HG02885 (cell line): Measurements from ENCODE around the gene GPX3.

Experiments used
- ATAC-seq: cut with Tn5 transposase; IDR thresholded peaks from one replicate; pipeline ENCODE4 v1.9.1; 2021; ENCODE audit warnings: mild to moderate bottlenecking; ENCODE audit not compliant: unreplicated experiment, poor library complexity

GPX3 gene

DNA sequence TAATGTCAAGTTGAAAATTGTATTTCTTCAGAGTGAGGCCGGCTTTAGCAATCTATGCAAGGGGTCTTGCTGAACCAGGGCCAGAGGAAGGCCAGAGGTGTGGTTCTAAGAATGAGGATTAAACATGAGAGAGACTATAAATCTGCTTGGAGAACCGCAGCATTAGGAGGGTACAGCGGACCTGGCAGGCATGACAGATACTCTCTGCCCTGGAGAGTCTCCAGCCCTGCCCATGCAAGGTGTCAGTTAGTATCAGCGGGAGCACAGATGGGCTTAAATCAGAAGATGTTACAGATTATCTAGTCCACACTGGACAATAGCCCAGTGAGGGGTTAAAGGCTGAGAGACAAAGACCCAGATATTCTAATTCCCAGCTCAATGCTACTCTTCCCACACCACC, 11.5 kb upstream of the GPX3 start:
- no peak for ATAC-seq

DNA sequence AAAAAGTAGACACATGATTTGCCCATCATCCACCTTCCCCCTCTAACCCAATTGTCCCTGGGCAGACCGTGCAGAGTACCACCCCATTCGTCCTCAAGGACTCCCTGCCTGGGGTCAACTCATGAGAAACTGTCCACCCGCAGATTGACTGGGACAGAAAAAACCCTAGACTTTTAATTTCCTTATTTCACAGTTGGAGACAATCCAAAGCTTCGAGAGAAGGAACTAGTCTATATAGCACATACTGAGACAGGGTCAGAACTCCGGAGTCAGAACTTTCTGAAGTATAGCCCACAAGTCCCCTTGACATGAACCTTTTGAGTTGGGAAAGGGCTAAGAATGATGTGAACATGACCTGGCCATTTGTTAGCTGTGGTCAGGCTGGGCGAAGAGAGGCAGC, 7.5 kb upstream of the GPX3 start:
- ATAC-seq, result no peak

DNA sequence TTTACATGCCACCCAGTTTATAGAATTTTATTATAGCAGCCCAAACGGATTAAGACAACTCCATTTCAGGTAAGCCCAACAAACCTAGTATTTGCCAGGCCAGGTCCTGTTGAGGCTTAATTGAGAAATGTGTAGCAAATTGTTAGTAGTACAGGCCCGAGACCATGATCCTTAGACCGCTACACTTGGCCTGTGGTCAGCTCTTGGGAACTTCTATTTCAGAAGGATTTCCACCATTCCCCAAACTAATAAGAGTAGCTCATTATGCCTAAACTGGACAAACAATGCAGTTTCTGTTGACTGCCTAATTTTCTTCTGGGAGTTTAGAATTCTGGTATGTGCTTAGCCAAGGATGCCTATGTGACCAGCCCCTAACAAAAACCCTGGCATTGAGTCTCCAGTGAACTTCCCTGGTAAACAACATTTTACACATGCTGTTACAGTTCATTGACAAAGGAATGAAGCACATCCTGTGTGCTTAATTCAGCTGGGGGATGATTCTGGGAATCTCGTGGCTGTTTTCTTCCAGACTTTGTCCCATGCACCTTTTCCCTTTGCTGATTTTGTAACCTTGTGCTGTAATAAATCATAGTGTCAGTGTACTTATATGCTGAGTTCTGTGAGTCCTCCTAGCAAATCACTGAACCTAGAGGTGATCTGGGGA, 5.6 kb upstream of the GPX3 start:
- no peak for ATAC-seq

DNA sequence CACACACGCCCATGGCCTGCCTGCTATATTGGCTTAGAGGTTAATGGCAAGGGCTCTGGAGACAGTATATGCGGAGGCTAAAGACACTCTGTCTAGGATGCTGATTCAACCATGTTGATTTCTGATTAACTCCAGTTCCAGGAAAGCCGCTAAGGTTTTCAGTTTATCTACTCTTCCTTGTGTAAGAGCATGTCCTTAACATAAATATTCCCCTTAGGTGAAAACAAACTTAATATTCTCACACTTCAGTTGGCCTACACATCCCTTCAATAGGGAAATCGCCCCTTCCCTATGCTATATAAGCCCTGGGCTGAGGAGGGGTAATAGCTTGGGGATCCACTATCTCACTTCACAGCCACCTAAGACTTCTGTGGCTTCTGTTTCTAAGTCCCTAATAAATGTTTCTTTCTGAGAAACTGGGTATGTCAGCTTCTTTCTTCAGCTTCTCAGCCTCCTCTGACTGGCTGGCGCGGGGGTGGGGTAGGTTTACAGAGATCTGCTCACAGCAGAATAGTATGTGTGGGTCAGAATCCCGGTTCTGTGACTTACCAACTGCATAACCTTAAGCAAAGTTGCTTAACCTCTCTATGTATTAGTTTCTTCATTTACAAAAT, 4.3 kb upstream of the GPX3 start:
- ATAC-seq, result no peak

DNA sequence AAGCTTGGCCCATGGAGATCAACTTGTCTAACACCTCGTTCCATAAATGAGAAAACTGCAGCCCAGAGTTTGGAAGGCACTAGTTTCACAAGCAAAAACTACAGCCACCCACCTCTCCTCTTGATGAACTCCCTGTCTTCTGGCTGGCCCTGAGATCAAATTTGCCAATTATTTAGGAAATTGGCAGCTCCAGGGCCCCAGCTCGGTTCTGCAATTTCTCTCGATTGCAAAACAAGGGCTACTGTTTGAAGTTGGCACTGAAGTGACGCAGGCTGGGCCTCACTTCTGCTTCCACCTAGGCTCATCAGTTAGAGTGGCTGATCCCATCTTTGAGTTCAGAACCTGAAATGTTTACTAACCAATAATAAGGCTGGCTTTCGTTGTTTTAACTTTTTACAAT, 3.7 kb upstream of the GPX3 start:
- no peak for ATAC-seq

DNA sequence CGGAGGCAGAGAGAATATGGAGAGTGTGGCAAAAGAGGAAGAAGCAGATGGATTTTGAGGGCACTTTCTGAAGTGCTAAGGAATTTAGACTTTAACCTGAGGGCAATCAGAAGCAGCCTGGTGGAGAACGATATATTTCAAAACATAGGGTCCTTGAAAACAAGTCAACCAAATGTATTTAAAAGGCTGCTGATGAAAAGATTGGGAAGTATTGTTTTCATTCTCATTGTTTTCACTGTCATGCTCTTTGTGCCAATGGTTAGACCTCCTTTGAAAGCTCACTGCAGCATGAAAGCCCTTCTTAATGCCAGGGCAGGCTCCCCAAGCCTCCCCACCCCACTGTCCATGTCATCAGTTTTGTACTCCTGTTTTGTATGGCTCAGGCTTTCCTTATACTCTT, 2.5 kb upstream of the GPX3 start:
- no peak for ATAC-seq

DNA sequence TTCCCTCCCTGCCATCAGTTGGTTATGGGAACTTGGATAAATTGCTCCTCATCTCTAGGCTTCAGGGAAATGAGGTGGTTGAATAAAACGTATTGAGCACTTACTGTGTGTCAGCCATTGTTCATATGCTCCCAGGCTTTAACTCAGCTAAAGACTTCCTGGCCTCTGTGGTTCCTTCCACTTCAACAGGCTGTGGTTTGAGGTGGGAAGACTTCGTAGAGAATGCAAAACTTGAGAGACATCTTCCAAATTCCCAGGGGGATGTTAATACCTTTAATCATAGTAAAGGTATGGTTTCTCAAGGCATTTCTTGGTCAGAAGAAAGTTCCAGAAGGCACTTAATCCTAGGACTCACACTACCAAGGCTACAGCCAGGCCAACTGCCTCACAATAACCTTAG, 1.5 kb upstream of the GPX3 start:
- ATAC-seq, result no peak

DNA sequence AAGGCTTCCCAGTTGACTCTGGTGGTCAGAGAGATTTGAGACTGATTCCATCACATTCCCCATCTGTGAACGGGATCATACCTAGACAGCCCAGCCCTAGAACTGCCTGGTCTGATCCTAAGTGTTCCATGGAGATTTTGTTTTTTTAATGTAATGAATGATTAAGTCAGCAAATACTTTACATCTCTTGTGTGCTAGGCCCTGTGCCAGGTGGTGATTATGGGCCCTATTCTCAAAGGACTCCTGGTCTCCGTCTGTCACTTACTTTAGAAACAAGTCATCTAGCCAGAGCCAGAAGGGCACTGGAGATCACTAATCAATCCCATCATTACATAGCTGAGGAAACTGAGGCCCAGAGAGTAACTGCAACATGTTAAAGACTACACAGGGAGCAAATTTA, 1.1 kb upstream of the GPX3 start:
- no peak for ATAC-seq

DNA sequence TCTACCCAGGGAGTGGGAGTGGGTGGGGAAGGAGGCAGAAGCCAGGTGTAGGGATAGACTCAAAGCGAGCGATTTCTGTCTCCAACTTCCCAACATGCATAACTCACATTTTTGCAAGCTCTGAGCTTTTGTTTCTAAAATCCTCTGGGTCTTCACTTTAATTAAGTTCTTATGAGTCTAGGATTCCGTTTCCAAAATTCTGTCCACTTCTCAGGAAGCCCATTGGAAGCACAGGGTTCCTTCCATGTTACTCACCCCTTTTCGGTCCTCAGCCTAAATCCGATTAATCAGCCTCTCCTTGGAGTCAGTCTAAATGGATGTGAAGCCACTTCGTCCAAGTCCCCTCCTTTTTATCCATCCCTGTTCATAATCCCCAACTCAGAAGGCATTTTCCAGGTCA, 1.4 kb downstream of the GPX3 start:
- no peak for ATAC-seq

DNA sequence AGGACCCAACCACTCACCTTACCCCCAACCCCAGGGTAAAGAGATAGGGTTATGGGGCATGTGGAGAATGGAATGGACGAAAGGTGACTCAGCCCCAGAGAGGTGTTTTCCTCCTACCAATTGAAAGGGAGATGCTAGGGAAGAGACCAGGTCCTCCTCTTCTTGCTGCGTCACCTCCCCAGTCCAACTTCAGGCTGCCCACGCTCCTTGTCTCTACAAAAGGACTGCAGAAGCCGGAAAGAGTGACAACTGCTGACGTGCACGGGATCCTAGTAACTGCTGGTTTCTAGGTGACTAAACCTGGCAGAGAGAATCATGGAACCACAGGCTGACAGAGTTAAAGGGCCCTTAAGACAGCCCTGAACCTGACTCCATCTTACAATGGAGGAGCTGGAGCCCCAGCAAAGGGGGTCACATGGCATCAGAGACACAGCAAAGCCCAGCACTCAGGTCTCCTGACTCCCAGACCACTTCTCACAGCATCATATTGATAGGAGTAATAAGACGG, 2.2 kb downstream of the GPX3 start:
- no peak for ATAC-seq

DNA sequence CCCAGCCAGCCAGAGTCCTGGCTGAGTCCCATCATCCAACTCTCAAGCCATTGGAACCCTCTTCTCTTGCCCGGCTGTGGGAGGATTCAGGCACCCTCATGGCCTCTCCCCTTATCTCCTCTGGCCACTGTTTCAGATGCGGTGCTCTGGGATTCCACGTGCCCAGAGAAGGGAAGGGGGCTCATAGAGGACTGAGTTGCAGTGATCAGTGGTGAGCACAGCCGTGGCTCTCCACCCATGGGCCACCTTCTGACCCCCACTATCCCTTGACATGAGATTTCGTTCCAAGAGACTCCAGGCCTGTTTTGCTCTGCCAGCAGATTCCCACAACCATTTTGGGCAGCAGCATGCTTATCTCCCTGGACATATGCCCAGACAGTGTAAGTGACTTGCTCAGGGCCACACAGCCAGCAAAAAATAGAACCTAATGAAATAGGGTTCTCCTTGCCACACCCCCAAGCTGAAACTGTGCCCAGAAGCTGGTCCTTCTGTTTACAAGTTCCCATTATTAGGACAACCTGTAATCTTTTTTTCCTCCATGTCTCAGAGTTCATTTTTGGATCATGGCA, 2.7 kb downstream of the GPX3 start:
- no peak for ATAC-seq

DNA sequence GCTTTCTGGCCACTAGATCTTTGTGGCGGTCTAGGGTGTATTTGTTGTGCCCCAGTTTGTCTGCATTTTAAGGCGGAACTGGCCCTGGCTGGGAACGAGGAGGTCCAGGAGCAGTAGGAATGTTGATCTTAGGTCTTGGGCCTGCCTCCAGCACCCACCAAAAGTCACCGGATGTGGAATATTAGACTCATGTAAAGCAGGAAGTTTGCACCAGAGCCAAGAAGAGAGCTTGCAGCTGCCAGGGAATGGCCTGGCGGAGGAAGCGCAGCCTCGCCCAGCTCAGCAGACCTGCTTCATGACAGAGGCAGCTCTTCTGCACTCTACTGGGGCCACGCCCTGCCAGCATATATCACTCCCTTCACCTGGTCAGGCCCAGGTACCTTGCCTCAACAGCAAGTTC, 3.3 kb downstream of the GPX3 start:
- no peak for ATAC-seq

DNA sequence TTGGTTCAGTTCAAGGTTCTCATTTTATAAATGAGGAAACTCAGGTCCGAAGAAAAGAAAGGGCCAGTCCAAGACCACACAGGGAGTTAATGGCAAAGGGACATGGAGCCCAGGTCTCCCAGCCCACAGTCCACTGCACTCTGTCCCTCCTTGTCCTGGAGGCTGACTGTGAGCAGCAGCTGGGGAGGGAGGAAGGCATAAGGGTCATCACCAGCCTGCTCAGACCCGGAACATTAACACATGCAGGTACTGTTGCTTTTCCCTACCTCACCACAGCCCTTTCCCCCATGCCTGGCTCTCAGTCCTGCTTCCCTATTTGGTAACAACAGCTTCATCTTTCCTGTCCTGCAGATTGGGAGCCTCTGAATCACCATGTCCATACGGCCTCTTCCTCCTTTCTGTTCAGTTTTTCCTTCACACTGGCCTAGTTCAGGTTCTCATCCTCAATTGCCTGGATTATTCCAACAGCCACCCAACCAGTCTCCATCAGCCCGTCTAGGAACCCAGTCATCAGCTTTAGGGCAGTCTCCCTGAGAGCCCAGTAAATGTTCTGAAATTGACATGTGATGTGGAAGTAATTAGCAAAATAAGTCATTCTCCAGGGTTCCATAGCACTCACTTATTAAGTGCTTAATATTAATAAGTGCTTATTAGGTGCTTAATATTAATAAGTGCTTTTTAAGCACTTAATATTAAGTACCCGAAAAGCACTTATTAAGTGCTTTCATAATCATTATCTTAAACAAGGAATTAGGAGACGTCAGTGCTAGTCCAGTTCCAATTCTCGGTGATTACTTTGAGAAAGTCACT, 4.3 kb downstream of the GPX3 start:
- no peak for ATAC-seq

DNA sequence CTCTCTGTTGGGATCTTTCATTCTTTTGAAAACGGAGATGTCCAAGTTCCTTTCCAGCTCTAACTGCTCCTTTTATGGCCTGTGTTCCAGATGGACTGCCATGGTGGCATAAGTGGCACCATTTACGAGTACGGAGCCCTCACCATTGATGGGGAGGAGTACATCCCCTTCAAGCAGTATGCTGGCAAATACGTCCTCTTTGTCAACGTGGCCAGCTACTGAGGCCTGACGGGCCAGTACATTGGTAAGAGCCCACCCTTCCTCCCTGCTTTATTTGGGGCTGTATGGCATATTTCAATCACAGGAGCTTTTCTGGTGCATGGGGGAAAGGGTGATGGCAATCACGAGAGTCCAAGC, 4.8 kb downstream of the GPX3 start:
- no peak for ATAC-seq

DNA sequence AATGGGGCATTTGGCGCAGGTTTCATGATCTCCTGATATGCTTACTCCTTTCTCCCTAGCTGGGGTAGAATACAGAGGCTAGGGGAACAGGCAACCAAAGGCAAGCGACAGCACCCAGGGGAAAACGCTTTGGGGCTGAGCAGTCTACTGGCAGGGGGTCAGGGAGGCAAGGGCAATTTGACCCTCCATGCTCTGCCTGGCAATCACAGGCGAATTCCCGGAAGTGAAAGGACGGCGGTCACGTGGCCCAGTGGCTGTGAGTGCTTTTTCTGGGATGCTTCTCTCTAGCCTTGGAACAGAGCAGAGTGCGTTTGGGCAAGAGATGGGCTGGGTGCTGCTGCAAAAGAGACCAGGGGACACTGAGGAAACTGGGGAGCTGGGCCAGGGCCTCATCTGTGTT, 5.7 kb downstream of the GPX3 start:
- no peak for ATAC-seq

DNA sequence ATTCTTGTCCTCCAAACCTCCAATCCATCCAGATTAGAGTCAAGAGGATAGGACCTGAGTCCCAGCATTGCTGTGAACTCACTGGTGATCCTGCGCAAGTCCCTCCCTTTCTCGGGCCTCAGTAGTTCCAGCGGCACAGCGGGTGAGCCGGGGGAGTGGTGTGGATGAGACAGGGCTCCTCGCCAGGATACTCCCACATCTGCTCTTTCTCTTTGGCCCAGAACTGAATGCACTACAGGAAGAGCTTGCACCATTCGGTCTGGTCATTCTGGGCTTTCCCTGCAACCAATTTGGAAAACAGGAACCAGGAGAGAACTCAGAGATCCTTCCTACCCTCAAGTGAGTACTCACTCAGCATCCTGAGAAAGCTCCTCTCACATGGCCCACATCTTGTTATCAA, 6.3 kb downstream of the GPX3 start:
- ATAC-seq, result no peak

DNA sequence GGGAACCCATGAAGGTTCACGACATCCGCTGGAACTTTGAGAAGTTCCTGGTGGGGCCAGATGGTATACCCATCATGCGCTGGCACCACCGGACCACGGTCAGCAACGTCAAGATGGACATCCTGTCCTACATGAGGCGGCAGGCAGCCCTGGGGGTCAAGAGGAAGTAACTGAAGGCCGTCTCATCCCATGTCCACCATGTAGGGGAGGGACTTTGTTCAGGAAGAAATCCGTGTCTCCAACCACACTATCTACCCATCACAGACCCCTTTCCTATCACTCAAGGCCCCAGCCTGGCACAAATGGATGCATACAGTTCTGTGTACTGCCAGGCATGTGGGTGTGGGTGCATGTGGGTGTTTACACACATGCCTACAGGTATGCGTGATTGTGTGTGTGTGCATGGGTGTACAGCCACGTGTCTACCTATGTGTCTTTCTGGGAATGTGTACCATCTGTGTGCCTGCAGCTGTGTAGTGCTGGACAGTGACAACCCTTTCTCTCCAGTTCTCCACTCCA, 7.6 kb downstream of the GPX3 start:
- ATAC-seq, result no peak

DNA sequence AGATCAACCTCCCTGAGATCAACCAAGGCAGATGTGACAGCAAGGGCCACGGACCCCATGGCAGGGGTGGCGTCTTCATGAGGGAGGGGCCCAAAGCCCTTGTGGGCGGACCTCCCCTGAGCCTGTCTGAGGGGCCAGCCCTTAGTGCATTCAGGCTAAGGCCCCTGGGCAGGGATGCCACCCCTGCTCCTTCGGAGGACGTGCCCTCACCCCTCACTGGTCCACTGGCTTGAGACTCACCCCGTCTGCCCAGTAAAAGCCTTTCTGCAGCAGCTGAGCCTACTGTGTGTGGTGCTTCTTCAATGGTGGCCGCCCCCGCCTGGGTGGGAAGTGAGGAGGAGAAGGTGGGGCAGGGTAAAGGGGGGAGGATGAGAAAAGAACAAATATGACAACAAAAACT, 8.3 kb downstream of the GPX3 start:
- no peak for ATAC-seq

DNA sequence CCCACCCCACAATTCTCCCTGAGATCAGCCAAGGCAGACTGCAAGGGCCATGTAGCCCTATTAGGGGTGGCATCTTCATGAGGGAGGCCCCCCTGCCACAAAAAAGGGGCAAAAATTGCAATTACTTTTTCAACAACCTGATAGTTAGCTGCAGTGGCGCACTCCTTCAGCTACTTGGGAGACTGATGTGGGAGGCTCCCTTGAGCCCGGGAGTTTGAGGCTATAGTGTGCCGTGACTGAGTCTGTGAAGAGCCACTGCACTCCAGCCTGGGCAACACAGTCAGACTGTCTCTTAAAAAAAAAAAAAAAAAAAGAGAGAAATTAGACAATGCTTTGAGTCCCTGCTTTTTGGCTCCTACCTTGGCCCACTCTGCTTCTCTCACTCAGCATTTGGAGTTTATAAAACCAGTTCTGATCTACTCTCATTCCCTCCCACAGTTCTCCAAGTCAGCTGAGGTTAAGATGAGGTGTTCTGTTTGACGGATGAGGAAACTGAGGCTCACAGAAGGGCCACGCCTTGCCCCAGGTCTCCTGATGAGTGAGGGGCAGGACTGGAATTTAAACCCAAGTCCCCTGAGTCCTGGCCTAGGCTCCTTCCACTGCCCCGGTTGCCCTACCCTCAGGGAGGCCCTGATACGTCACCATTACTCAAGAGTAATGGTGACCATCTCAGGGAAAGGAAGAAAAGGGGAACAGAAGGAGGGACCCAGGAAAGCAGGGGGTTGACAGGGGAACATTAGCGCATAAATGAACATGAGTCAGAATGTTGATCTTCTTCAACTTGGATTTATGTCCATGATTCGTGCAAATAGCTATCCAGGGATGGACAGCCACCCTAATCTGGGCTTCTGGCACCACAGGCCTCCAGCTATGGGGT, 9.0 kb downstream of the GPX3 start:
- ATAC-seq, result no peak

DNA sequence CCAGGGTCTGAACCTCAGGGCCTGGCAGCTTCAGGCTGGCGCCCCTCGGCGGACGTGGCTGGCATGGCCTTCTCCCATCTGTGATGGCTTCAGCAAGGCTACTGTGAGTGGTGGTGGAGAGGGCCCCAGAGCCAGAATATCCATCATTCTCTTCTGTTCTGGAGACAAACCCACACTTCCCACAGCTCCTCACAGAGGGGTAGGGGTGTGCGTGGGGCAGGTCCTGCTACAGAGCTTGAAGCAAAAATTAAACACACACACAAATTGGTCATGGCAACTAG, 9.6 kb downstream of the GPX3 start:
- ATAC-seq, result no peak
